Measurements from ENCODE around the gene SNCAIP. TPM values are rescaled to one million over a fixed set of nuclear protein-coding genes. Genes with fewer than 3 reads are reported as not detected.

Gene SNCAIP
- total and polyA plus RNA-seq, 2 of the 4 experiments (the other 2 are of a cell fraction) = 15.3 to 19.0 TPM

DNA sequence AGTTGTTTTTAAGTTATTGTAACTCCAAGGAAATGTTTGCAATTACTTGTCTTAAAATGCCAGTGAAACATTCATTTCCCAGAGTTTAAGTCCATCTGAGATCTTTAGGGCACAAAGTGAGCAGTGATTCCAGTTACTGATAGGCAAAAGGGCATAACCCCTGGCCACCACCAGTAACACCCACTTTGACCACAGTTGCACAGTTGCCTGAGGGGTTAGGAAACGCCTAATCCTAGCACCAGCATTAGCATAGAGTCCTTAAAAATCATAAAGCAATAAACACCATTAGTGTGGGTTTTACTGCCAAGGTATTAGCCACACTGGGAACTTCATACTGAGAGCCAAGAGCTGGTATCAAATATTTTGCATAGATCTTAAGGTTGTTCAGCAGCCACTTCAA is 143.9 kb downstream of the SNCAIP start:
- intact Hi-C loops (cut with micrococcal nuclease) (no loop called here), in situ Hi-C loops (cut with MboI; ENCODE audit: low sequenced_read_pairs) (no loop called here), dilution Hi-C loops (cut with HindIII; ENCODE audit: low sequenced_read_pairs, unreplicated experiment) (no loop called here)
- Histone ChIP-seq H3K4me2 (ENCODE audit: low read depth, low read length) (no peak overlapping the region), H2BK120ac (ENCODE audit: low read depth, low read length) (no peak overlapping the region), H2AFZ (replicated peaks; ENCODE audit: low read length, poor library complexity) (no peak overlapping the region), H3K56ac (ENCODE audit: extremely low read depth, insufficient read depth, low read length) (no peak overlapping the region), H3K27ac (ENCODE audit: insufficient read depth, low read length) (no peak overlapping the region), H4K20me1 (ENCODE audit: insufficient read depth, low read length) (no peaks in the 10 kb centered on the region), H3K79me1 (ENCODE audit: low read depth in 1 of 2, low read length in 2 of 2) (no peaks in the 10 kb centered on the region), H3K23ac (ENCODE audit: low read depth, low read length) (no peak overlapping the region), H3K27me3 (ENCODE audit: control insufficient read depth, insufficient read depth, low read length) (no peaks in the 10 kb centered on the region), H3K4ac (ENCODE audit: low read depth, low read length) (no peak overlapping the region), H2BK15ac (ENCODE audit: low read depth, low read length) (no peak overlapping the region), H2BK20ac (ENCODE audit: low read depth, low read length) (no peak overlapping the region), H3K4me3 (ENCODE audit: insufficient read depth, low read depth, low read length) (no peak overlapping the region), H3K18ac (ENCODE audit: low read depth, low read length) (no peak overlapping the region), H4K8ac (ENCODE audit: low read depth in 2 of 2, low read length in 2 of 2) (no peak overlapping the region), H3K14ac (replicated peaks; ENCODE audit: low read depth, low read length) (no peak overlapping the region), H3K9ac (ENCODE audit: low read depth, low read length) (no peak overlapping the region), H3K36me3 (ENCODE audit: control insufficient read depth, insufficient read depth, low read length) (peaks cover 3% of the 10 kb centered on the region; the same call in 1 of the 2 replicates), H2AK5ac (ENCODE audit: low read depth, low read length) (no peak overlapping the region), H4K5ac (ENCODE audit: low read depth, low read length) (no peak overlapping the region), H3K9me1 (ENCODE audit: insufficient read depth, low read length) (no peaks in the 10 kb centered on the region), H3K4me1 (ENCODE audit: control insufficient read depth, insufficient read depth, low read length) (no peaks in the 10 kb centered on the region; the same call in 1 of the 2 replicates), H3K9me3 (ENCODE audit: control insufficient read depth, insufficient read depth, low read length) (no peaks in the 10 kb centered on the region), H4K91ac (ENCODE audit: insufficient read depth, low read depth, low read length) (no peak overlapping the region), H2BK5ac (ENCODE audit: low read depth, low read length, poor library complexity, severe bottlenecking) (no peak overlapping the region), H2AK9ac (replicated peaks; ENCODE audit: low read depth, low read length, poor library complexity) (no peak overlapping the region)
- ChIA-PET CTCF (interaction anchor here (1.0 kb wide), 1 partner anchor 41 kb away, joined by 3 read pairs; no protein-coding TSS in a partner anchor), POLR2A (ENCODE audit: unreplicated experiment) (no interaction called here)
- ATAC-seq (ENCODE audit: low read depth) = no peak
- no TSS peak for BruUV-seq (replicated peaks)
- DNase-seq = no peak
- TF ChIP-seq MXI1 (IDR thresholded peaks at IDR 0.05; ENCODE audit: borderline replicate concordance, low read depth, low read length) (no peak), RAD21 (IDR thresholded peaks at IDR 0.05; ENCODE audit: low read length) (no peak), CEBPB (IDR thresholded peaks at IDR 0.05; ENCODE audit: low read depth, low read length) (no peak), SMC3 (IDR thresholded peaks at IDR 0.05; ENCODE audit: low read depth, low read length) (no peak), MAFK (IDR thresholded peaks at IDR 0.05; ENCODE audit: low read depth, low read length) (no peak), NFE2L2 (IDR thresholded peaks at IDR 0.05; ENCODE audit: low read depth, low read length) (no peak), BHLHE40 (IDR thresholded peaks at IDR 0.05; ENCODE audit: low read depth, low read length) (no peak)
- TF ChIP-seq, protein P1, sequence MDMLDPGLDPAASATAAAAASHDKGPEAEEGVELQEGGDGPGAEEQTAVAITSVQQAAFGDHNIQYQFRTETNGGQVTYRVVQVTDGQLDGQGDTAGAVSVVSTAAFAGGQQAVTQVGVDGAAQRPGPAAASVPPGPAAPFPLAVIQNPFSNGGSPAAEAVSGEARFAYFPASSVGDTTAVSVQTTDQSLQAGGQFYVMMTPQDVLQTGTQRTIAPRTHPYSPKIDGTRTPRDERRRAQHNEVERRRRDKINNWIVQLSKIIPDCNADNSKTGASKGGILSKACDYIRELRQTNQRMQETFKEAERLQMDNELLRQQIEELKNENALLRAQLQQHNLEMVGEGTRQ (IDR thresholded peaks at IDR 0.05; ENCODE audit: low read depth, low read length) = no peak
- TF ChIP-seq, protein P2, sequence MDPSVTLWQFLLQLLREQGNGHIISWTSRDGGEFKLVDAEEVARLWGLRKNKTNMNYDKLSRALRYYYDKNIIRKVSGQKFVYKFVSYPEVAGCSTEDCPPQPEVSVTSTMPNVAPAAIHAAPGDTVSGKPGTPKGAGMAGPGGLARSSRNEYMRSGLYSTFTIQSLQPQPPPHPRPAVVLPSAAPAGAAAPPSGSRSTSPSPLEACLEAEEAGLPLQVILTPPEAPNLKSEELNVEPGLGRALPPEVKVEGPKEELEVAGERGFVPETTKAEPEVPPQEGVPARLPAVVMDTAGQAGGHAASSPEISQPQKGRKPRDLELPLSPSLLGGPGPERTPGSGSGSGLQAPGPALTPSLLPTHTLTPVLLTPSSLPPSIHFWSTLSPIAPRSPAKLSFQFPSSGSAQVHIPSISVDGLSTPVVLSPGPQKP (IDR thresholded peaks at IDR 0.05; ENCODE audit: borderline replicate concordance, low read depth, low read length) = no peak
- no CpG with 5 or more reads among the region's 1 CpG for WGBS, 2 experiments (ENCODE audit: extremely low coverage in 2 of 2, insufficient read length in 1 of 2)

All from IMR-90 (cell line).